ENCODE measurements around the gene LSM4. TPM values are rescaled to one million over a fixed set of nuclear protein-coding genes. Genes with fewer than 3 reads are reported as not detected.
"Not testable (repeated sequence)": the region's sequence is repeated elsewhere in the genome, so short reads cannot be mapped to it uniquely, and the experiment has no call there.

LSM4 gene
- total RNA-seq, 1 donor from 2014 or later = 59.2 TPM

GRCh38 chr19:18328340-18329034 is 5.6 kb upstream of the LSM4 start:
- DNase-seq (peak; percentile 56), ATAC-seq (ENCODE audit: low read depth) (peak; percentile 98)
- H3K9me3 Mint-ChIP-seq = no peaks in the 10 kb centered on the region
- H3K36me3 Mint-ChIP-seq (ENCODE audit: low read depth) = no peaks in the 10 kb centered on the region
- POLR2A ChIA-PET = interaction anchor here (0.5 to 21.9 kb wide), 13 partner anchors 9 to 1102 kb away, joined by 3 to 857 read pairs (median 5); partner anchors contain the start of genes IQCN and JUND
- CTCF ChIA-PET = interaction anchor here (0.7 to 10.0 kb wide), 16 partner anchors 10 to 458 kb away, joined by 3 to 238 read pairs (median 6); partner anchors contain the start of genes IQCN, JUND, MPV17L2 and SSBP4
- H3K27ac Mint-ChIP-seq = peak overlapping the region; percentile 20
- H3K4me3 Mint-ChIP-seq = peak overlapping the region; percentile 56
- peak; percentile 53 for TF ChIP-seq CTCF (IDR thresholded peaks at IDR 0.05)
- H3K27me3 Mint-ChIP-seq = peaks cover 8% of the 10 kb centered on the region
- peaks cover 14% of the 10 kb centered on the region for H3K4me1 Mint-ChIP-seq
- intact Hi-C loops (cut with micrococcal nuclease) = loop anchor here (1.0 to 2.0 kb wide), 4 partner anchors 49 to 212 kb away; no protein-coding TSS in a partner anchor

- no peak overlapping the region for H3K27ac Mint-ChIP-seq
- H3K4me1 Mint-ChIP-seq = peaks cover 26% of the 10 kb centered on the region
- intact Hi-C loops (cut with micrococcal nuclease) = no loop called here
- ATAC-seq (ENCODE audit: low read depth) = no peak
- peaks cover 6% of the 10 kb centered on the region for H3K27me3 Mint-ChIP-seq
- TF ChIP-seq CTCF (IDR thresholded peaks at IDR 0.05) = no peak
- DNase-seq = no peak
- ChIA-PET POLR2A (interaction anchor here (21.9 kb wide), 1 partner anchor 49 kb away, joined by 857 read pairs; the partner anchor contains the start of genes IQCN and JUND), CTCF (interaction anchor here (1.0 to 10.0 kb wide), 5 partner anchors 34 to 72 kb away, joined by 3 to 238 read pairs (median 5); partner anchors contain the start of gene JUND)
- no peaks in the 10 kb centered on the region for H3K9me3 Mint-ChIP-seq
- no peak overlapping the region for H3K4me3 Mint-ChIP-seq
- H3K36me3 Mint-ChIP-seq (ENCODE audit: low read depth) = no peaks in the 10 kb centered on the region
Measured at GRCh38 chr19:18326772-18327171, 3.9 kb upstream of the LSM4 start.

GRCh38 chr19:18324373-18324731 is 1.5 kb upstream of the LSM4 start:
- H3K4me3 Mint-ChIP-seq; H3K27ac Mint-ChIP-seq; H3K27me3 Mint-ChIP-seq; ATAC-seq (ENCODE audit: low read depth); intact Hi-C loops (cut with micrococcal nuclease); DNase-seq; H3K36me3 Mint-ChIP-seq (ENCODE audit: low read depth); H3K9me3 Mint-ChIP-seq: not testable (repeated sequence)
- ChIA-PET CTCF (interaction anchor here (0.6 to 10.0 kb wide), 3 partner anchors 31 to 45 kb away, joined by 3 to 238 read pairs (median 4); partner anchors contain the start of gene JUND), POLR2A (interaction anchor here (0.7 to 21.9 kb wide), 2 partner anchors 34 to 47 kb away, joined by 4 to 857 read pairs; partner anchors contain the start of genes IQCN and JUND)
- peaks cover 42% of the 10 kb centered on the region for H3K4me1 Mint-ChIP-seq

GRCh38 chr19:18322318-18322758 is 538 bp downstream of the LSM4 start:
- Mint-ChIP-seq H3K4me3 (peak overlapping the region; percentile 85), H3K36me3 (ENCODE audit: low read depth) (no peaks in the 10 kb centered on the region), H3K9me3 (no peaks in the 10 kb centered on the region), H3K4me1 (peaks cover 51% of the 10 kb centered on the region), H3K27me3 (no peaks in the 10 kb centered on the region), H3K27ac (peak overlapping the region; percentile 74)
- intact Hi-C loops (cut with micrococcal nuclease) = loop anchor here (2.0 kb wide), 1 partner anchor 118 kb away; the partner anchor contains the start of gene RAB3A
- POLR2A ChIA-PET = interaction anchor here (0.6 to 21.9 kb wide), 21 partner anchors 10 to 647 kb away, joined by 3 to 857 read pairs (median 5); partner anchors contain the start of genes ELL, IQCN, JUND and MPV17L2
- no peak for DNase-seq
- no peak for TF ChIP-seq CTCF (IDR thresholded peaks at IDR 0.05)
- CTCF ChIA-PET = interaction anchor here (0.6 to 8.4 kb wide), 11 partner anchors 16 to 131 kb away, joined by 3 to 232 read pairs (median 3); partner anchors contain the start of gene JUND
- ATAC-seq (ENCODE audit: low read depth) = no peak

GRCh38 chr19:18321734-18322102 is 1.2 kb downstream of the LSM4 start:
- Mint-ChIP-seq H3K27me3 (no peaks in the 10 kb centered on the region), H3K4me1 (peaks cover 52% of the 10 kb centered on the region), H3K9me3 (no peaks in the 10 kb centered on the region), H3K4me3 (peak overlapping the region; percentile 85), H3K36me3 (ENCODE audit: low read depth) (no peaks in the 10 kb centered on the region), H3K27ac (peak overlapping the region; percentile 74)
- no peak for TF ChIP-seq CTCF (IDR thresholded peaks at IDR 0.05)
- ATAC-seq (ENCODE audit: low read depth) (no peak), DNase-seq (no peak)
- CTCF ChIA-PET = interaction anchor here (1.1 to 8.4 kb wide), 6 partner anchors 29 to 113 kb away, joined by 3 to 232 read pairs (median 4); partner anchors contain the start of gene JUND
- intact Hi-C loops (cut with micrococcal nuclease) = loop anchor here (2.0 kb wide), 1 partner anchor 117 kb away; the partner anchor contains the start of gene RAB3A
- POLR2A ChIA-PET = interaction anchor here (0.5 to 21.9 kb wide), 14 partner anchors 9 to 235 kb away, joined by 3 to 857 read pairs (median 6); partner anchors contain the start of genes IL12RB1, IQCN, JUND and MPV17L2

Measured in activated B cell treated with CpG ODN at 0.5 μM for 24 hours (primary cell).